Left ventricle myocardium superior (tissue), 1 donor: ENCODE measurements around the gene PSEN2. TPM values are rescaled to one million over a fixed set of nuclear protein-coding genes. Genes with fewer than 3 reads are reported as not detected.
"Not testable (repeated sequence)": the region's sequence is repeated elsewhere in the genome, so short reads cannot be mapped to it uniquely, and the experiment has no call there.

Experiments
- ATAC-seq: fragments of 200-7000 bp; cut with Tn5 transposase; one replicate; pipeline ENCODE4 v1.9.1; 2020; ENCODE audit warnings: mild to moderate bottlenecking, moderate library complexity
- DNase-seq: peaks from one replicate; pipeline ENCODE4 v3.0.0-alpha.2; 2020
- intact Hi-C: fragments of 100-400 bp; cut with micrococcal nuclease; formaldehyde crosslinking; loops from one replicate; pipeline ENCODE4 v1.11.0; 2022
- long read RNA-seq: library from polyadenylated mRNA; unstranded; transcript quantifications from one replicate; pipeline ENCODE4 v2.0.0, GENCODE V29; 2021
- total RNA-seq: library from RNA; stranded (reverse); fragmentation: NEBNext Ultra II Directional; extraction: Animal tissue kit (Norgen Biotek cat#: 25700); gene quantifications from one replicate; pipeline ENCODE4 v1.2.1, GENCODE V29; 2021
- donor health status: DM: no; HTN: yes; CAD: no; lungs with severe emphysema.

PSEN2 gene
- 22.8 TPM for total RNA-seq
- long read RNA-seq, transcript PSEN2-203 (13 exons, 1,947 nt) = minor isoform, 5 of 77 reads
- long read RNA-seq, transcript PSEN2-202 (13 exons, 2,306 nt) = major isoform, 24 of 77 reads
- long read RNA-seq, partial matches to known transcripts = 37 of 77 reads
- long read RNA-seq, other reads (novel, unspliced or antisense) = 11 of 77 reads

DNA sequence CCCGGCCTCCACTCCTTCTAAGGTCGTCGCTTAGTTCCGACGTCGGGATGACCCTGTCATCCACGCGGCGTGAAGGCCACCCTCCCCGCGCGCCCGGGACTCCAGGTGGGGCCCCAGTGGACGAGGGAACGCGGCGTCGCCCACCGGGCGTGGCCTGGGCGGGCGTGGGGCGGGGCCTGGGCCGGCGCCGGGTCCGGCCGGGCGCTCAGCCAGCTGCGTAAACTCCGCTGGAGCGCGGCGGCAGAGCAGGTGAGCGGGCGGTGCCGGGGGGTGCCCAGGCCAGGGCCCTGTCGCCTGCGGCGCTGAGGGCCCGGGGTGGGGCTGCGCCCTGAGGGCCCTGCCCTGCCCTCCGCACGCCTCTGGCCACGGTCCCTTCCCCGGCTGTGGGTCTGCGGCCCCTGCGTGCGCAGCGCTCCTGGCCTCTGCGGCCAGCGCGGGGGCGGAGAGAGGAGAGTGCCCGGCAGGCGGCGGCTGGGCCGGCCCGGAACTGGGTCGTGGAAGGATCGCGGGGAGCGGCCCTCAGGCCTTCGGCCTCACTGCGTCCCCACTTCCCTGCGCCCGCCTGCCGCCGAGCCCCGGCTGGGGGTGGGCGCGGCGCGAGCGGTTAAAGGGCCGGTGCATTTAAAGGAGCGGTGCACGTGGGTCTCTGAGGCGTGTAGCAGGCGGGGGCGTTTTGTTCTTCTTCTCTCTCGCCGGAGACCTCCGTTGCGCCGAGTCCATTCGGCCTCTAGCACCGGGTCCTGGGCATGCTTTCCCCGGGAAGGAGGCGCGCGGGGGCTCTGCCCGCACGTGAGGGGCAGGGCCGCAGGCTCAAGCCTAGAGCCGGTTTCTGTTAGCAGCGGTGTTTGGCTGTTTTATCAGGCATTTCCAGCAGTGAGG, at the start of gene PSEN2:
Gene PSEN2, plus strand, starts transcription at position 216 of the 879 bp plus-strand sequence. CDS start 11,292 bp downstream, outside the sequence.
- peak; percentile 87 for DNase-seq

DNA sequence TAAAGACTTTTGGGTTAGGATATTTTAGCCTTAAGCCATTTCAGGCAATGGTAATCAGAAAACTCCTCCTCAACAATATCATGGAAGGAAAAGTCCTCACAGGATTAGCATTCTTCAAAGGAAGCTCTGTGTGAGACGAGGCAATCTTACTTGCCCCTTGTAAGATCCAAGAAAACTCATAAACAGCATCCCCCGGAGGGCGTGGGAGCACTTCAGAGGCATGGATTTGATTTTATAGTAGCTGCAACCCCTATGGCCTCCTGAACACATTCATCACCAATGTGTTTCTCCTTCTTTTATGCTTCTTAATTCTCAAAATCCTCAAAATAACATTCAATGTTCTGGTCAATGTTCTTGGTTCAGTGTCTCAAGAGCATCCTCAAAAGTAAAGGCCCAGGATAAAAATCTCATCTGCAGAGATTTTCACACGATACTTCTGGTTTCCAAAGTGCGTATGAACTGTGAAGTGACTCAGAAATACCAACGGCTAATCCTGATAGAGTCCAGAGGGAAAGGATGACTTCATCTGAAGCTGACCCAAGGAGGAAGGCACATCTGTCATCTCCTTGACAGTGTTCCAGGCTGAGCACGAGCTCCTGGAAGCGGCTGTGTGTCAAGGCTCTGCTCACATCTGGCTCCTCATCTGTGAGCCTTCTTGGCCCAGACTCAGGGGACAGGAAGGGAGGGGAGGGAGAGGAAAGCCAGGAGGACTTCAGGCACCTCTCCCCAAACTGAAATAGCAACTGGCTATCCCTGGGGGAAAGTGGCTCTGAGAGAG, 49.3 kb upstream of the PSEN2 start:
- DNase-seq (peak; percentile 78), ATAC-seq (peak; percentile 97)
- intact Hi-C loops = loop anchor here (10.0 kb wide), 1 partner anchor 76 kb away; no protein-coding TSS in a partner anchor

More for the DNA sequence above, at the start of gene PSEN2:
- intact Hi-C loops = no loop called here
- peak; percentile 93 for ATAC-seq

DNA sequence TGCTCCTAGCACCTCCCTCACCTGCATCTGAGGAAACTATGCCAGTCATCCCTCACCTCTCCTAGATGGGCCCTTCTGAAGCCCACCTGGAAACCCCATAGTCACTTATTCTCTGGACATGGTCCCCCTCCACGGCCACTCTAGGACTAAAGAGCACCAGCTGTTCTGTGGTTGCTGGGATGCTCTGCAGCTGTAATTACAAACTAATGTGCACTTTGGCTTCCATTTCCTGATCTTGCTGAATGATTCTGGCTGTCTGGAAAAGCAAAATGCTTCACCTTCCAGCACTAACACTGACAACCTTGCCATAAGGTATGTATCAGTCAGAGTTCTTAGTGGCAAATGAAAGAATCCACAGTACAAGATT, 48.7 kb upstream of the PSEN2 start:
- DNase-seq (no peak), ATAC-seq (peak; percentile 69)
- intact Hi-C loops = loop anchor here (10.0 kb wide), 1 partner anchor 77 kb away; no protein-coding TSS in a partner anchor

DNA sequence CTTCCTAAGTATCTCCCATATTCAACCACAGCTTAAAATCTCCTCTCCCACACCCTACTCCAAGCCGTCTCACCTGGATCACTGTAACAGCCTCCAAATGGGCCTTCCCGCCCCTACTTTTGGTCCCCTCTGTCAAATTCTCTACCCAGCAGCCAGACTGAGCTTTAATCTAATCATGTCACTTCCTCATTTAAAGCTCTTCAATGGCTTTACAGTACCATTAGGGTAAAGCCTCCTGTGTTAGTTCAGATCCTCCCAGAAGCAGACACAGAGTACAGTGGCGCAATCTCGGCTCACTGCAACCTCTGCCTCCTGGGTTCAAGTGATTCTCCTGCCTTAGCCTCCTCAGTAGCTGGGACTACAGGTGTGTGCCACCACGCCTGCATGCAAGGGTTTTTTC, 46.8 kb upstream of the PSEN2 start:
- DNase-seq (no peak), ATAC-seq (no peak)
- intact Hi-C loops = loop anchor here (10.0 kb wide), 1 partner anchor 79 kb away; no protein-coding TSS in a partner anchor

DNA sequence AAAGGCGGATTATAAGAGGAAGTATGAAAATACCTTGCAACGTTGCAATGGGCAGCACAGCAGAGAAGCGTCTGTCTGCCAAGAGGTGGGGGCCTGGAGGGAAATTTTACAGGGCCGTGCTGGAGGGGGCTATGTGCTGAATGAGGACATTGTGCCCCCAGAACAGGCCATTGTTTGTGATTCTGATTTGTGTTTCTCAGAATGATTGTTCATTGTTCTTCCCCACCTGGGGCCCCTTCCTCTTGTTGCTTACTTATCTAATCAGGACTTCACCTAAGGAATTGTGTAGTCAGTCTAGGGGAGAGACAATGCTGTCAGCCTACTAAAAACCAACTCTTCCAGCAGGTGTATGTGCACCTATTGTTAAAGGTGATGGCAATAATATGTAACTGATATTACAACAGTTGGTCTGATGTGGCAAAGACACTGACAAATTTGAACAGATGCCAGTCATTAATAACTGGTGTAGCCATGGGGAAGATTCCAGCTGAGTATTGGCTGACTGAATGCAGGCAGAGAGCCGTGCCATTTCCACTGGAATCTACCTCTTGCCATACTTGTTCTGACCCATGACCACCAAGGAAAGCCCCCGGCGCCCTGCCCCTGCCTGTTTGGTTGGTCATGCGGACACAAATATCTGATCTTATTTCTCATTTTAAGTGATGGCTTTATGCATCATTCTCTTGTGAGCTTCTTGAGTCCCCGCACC, 45.2 kb upstream of the PSEN2 start:
- no peak for DNase-seq
- intact Hi-C loops = loop anchor here (5.0 to 10.0 kb wide), 2 partner anchors 80 to 193 kb away; no protein-coding TSS in a partner anchor
- no peak for ATAC-seq

DNA sequence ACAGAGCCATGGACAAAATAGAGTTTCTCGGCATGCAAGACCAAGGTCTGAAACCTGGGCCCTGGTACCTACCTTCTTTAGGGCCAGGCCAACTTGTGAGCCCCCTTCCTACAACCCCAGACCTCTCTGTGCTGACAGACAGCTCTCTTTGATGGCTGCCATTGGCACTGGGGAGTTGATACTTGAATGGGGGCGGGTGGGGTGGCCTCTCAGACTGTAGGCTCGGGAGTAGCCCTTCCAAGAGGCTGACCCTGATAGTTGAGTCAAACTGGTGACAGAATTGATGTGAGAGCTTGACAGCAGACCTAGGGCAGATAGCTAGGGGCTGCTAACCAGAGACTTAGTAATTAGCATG, 44.7 kb upstream of the PSEN2 start:
- ATAC-seq (no peak), DNase-seq (no peak)
- intact Hi-C loops = loop anchor here (5.0 to 10.0 kb wide), 2 partner anchors 81 to 193 kb away; no protein-coding TSS in a partner anchor

DNA sequence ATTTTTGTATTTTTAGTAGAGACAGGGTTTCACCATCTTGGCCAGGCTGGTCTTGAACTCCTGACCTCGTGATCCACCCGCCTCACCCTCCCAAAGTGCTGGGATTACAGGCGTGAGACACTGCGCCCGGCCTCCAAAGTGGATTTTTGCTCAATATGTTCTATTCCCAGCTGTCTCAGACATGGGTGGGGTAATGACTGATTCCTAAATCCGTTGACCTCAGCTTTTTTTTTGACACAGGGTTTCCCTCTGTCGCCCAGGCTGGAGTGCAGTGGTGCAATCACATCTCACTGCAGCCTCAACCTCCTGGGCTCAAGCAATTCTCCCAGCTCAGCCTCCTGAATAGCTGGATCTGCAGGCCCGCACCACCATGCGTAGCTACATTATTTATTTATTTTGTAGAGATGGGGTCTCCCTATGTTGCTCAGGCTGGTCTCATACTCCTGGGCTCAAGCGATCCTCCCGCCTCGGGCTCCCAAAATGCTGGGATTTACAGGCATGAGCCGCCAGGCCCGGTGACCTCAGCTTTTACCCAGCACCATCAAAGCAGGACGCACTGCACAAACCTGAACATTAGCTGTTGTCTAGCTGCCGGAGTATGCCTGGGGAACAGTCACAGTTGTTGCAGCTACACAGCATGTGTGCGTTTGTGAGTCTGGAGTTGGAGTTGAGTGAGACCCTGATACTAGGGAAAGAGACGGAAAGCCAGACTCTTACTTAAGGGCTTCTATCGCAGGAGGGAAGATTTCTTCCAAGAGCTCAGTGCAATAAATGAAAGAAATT, 43.7 kb upstream of the PSEN2 start:
- intact Hi-C loops = loop anchor here (5.0 to 10.0 kb wide), 2 partner anchors 82 to 194 kb away; no protein-coding TSS in a partner anchor
- ATAC-seq (no peak), DNase-seq (no peak)

DNA sequence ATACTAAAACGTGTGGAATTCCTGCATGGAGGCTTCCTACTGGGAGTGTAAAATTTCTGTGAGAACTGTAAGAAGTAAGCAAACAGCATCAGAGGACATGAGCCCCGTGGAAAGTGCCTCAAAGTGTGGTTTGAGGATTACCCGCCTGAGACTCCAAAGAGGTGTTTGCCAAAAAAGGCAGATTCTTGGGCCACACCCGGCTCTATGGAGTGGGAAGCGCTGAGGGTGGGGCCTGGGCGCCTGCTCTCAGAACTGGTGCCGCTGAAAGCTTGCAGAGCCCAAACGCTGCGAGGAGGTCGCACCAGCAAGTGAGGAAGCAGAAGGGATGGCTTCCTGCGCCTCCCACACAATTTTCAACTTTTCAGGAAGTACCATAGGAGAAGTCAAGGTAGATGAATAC, 43.0 kb upstream of the PSEN2 start:
- intact Hi-C loops = loop anchor here (5.0 to 10.0 kb wide), 2 partner anchors 83 to 195 kb away; no protein-coding TSS in a partner anchor
- peak; percentile 87 for ATAC-seq
- peak; percentile 82 for DNase-seq

DNA sequence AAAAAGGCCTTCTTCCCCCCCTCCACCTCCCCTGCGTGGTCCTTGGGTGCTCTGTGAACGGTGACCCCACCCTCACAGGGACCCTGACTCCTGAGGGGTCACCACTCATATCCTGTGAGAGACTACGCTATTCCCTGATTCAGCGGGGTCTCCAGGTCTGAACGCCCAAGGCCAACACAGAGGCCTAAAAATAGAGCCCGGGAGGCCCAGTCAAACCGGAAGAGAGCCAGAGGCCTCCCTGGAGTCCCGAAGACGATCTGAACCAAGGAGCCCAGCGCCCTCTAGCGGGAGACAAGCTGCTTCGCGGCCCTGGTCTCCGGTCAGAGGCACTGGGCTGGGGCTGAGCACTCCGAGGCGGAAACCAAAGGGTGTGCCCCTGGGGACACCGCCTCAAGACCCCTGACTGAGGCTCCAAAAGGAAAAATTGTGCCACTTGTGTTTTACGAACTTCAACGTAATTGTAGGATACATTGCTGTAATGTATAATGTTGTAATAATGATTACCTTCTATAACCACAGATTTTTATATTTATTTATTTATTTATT, 42.4 kb upstream of the PSEN2 start:
- ATAC-seq = peak; percentile 97
- DNase-seq = peak; percentile 95
- intact Hi-C loops = loop anchor here (5.0 to 10.0 kb wide), 2 partner anchors 83 to 196 kb away; no protein-coding TSS in a partner anchor

DNA sequence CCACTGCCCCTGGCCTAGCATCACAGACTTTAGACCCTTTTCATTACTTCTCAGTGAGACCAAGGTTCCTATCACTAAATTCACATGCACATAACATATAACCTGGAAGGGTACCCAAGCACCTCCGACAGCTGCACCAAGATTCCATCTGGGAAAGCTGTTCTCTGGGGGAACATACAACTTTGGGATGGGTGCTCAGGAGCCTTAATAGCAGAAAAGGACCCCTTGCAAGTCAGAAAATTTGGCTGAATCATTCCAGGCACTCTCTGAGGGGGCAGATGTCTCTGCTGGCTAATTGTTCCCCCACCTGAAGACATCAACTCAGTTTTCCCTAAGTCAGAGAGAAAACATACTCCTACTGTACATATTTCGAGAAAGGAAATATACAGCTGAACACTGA, 41.3 kb upstream of the PSEN2 start:
- DNase-seq (no peak), ATAC-seq (no peak)
- intact Hi-C loops = loop anchor here (5.0 to 10.0 kb wide), 2 partner anchors 84 to 197 kb away; no protein-coding TSS in a partner anchor

DNA sequence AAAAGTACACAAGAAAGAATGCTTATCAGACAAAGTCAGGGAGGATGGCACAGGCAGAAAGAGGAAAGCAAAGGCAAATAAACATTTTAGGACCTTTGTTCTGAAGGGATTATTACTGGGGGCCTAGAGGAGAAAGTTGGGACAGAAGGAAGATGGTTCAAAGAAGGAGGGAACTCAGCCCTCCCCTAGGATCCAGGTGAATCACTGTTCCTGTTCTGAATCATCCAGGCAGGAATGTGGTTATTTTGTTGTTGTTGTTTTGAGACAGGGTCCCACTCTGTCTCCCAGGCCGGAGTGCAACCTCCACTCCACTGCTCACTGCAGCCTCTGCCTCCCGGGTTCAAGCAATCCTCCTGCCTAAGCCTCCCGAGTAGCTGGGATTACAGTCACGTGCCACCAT, 38.5 kb upstream of the PSEN2 start:
- DNase-seq (no peak), ATAC-seq (no peak)
- intact Hi-C loops = no loop called here

DNA sequence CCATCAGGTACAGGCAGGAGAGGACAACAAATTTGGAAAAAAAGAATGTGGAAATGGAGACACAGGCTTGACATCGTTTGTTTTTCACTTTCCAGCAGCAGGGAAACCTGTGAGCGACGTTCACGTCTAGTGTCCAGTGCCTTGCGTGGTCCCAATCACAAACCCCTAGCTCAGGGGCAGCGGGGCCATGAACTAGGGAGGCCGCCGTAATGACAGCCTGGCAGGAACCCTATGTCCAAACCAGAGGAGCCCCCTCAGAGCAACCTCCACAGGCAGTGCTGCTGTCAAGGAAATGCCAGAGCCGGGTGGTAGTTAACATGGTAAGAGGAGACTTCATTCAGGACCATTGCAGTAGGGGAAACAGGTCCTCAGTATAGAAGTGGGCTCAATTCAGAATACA, 37.8 kb upstream of the PSEN2 start:
- intact Hi-C loops = no loop called here

DNA sequence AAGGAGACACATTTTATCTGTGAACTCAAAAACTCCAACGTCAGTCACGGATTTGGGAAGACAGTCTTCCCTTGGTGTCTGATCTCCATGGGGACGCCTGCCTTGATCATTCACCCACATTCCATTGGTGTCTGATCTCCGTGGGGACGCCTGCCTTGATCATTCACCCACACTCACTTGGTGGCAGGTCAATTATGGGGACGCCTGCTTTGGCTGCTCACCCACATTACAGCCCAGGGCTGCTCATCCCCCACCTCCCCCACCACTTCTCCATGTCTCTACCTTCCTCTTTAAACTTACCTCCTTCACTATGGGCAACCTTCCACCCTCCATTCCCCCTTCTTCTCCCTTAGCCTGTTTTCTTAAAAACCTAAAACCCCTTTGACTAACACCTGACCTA, 36.2 kb upstream of the PSEN2 start:
- intact Hi-C loops, DNase-seq, ATAC-seq: not testable (repeated sequence)

More for the DNA sequence above, 37.8 kb upstream of the PSEN2 start:
- DNase-seq = no peak
- ATAC-seq = no peak

DNA sequence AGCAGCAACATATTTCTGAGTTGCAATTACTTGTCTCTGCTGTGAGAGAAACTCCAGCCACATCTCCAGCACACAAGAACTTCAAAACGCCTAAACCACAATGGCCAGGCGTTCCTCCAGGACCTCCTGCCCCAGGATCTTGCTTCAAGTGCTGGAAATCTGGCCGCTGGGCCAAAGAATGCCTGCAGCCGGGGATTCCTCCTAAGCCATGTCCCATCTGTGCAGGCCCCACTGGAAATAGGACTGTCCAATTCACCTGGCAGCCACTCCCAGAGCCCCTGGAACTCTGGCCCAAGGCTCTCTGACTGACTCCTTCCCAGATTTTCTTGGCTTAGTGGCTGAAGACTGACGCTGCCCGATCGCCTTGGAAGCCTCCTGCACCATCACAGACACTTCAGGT, 35.0 kb upstream of the PSEN2 start:
- DNase-seq, ATAC-seq, intact Hi-C loops: not testable (repeated sequence)

DNA sequence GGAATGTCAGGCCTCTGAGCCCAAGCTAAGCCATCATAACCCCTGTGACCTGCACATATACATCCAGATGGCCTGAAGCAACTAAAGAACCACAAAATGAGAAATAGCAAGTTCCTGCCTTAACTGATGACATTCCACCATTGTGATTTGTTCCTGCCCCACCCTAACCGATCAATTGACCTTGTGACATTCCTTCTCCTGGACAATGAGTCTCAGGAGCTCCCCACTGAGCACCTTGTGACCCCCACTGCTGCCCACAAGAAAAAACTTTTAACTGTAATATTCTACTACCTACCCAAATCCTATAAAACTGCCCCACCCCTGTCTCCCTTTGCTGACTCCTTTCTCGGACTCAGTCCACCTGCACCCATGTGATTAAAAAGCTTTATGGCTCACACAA, 32.5 kb upstream of the PSEN2 start:
- DNase-seq, ATAC-seq, intact Hi-C loops: not testable (repeated sequence)

DNA sequence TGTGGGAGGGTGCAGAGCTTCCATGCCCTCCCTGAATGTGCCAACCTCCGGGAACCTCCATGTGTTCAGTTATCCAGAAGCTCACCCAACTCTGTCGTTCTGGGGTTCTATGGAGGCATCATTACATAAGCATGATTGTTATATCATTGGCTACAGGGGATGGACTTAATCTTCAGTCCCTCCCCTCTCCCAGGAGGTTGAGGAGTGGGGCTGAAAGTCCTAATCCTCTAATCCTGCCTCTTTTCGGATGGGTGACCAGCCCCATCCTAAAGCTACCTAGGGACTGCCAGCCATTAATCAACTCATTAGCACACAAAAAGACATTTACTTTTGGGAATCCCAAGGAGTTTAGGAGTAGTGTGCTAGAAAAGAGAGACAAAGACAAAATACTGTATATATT, 32.0 kb upstream of the PSEN2 start:
- ATAC-seq (no peak), DNase-seq (no peak)
- intact Hi-C loops = no loop called here

DNA sequence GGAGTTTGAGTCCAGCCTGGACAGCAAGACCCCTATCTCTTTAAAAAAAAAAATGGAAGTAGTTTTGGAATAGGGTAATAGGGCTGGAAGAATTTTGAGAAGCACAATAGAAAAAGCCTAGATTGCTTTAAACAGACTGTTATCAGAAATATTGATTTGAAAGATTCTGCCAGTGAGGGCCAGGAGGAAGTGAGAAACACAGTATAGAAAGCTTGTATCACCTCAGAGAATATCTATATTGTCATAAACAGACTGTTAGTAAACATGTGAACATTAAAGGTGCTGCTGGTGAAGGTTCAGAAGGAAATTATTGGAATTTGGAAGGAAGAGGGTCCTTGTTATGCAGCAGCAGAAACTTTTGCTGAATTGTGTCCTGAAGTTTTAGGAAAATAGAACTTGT, 24.8 kb upstream of the PSEN2 start:
- DNase-seq (no peak), ATAC-seq (no peak)
- intact Hi-C loops = no loop called here

DNA sequence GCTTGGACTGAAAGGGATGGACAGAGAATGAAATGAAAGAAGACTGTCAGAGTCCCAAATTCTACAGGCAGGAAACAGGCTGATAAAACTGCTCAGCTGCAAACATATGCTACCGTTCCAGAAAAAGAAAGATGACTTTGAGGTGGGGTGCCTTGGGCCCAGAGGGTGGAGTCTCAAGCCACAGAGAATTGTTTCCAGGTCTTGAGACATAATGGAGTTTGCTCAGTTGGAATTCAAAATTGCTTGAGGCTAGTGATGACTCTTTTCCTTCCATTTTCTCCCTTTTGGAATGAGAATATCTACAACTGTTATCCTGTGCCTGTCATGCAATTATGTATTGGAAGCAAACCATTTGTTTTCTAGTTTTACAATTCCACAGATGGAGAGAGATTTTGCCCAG, 23.6 kb upstream of the PSEN2 start:
- no peak for ATAC-seq
- intact Hi-C loops = no loop called here
- no peak for DNase-seq
